HG02840 (cell line): Measurements from ENCODE around the gene TYK2.
"Not testable (repeated sequence)": the region's sequence is repeated elsewhere in the genome, so short reads cannot be mapped to it uniquely, and the experiment has no call there.

Experiments used
- ATAC-seq: cut with Tn5 transposase; IDR thresholded peaks from one replicate; pipeline ENCODE4 v1.9.1; 2021; ENCODE audit warnings: mild to moderate bottlenecking, moderate library complexity, moderate number of reproducible peaks; ENCODE audit not compliant: unreplicated experiment, low FRiP score

The TYK2 gene

GRCh38 chr19:10378124-10378523, 2.2 kb downstream of the TYK2 start:
- no peak for ATAC-seq

GRCh38 chr19:10377140-10377640, 3.2 kb downstream of the TYK2 start:
- not testable (repeated sequence) for ATAC-seq

DNA sequence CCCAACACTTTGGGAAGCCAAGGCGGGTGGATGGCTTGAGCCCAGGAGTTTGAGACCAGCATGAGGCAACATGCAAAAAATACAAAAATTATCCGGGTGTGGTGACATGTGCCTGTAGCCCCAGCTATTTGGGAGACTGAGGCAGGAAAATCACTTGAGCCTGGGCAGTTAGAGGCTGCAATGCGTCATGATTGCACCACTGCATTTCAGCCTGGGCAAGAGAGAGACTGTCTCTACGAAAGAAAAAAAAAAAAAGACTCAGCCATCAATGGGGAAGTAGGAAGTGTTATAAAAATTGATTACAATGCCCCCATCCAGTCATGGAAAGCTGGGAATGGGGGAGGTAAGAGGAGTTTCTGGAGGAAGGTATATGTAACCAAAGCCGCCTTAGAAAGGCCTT, 5.4 kb downstream of the TYK2 start:
- ATAC-seq: no peak

DNA sequence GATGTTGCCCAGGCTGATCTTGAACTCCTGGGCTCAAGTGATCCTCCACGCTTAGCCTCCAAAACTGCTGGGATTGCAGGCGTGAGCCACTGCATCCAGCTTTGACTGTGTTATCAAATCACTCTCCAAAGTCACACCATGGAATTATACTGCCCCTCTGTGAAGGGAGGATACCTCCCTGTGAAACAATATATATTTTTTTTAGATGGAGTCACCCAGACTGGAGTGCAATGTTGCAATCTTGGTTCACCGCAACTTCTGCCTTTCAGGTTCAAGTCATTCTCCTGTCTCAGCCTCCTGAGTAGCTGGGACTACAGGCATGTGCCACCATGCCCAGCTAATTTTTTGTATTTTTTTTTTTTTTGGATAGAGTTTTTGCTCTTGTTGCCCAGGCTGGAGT, 7.7 kb downstream of the TYK2 start:
- ATAC-seq: no peak

DNA sequence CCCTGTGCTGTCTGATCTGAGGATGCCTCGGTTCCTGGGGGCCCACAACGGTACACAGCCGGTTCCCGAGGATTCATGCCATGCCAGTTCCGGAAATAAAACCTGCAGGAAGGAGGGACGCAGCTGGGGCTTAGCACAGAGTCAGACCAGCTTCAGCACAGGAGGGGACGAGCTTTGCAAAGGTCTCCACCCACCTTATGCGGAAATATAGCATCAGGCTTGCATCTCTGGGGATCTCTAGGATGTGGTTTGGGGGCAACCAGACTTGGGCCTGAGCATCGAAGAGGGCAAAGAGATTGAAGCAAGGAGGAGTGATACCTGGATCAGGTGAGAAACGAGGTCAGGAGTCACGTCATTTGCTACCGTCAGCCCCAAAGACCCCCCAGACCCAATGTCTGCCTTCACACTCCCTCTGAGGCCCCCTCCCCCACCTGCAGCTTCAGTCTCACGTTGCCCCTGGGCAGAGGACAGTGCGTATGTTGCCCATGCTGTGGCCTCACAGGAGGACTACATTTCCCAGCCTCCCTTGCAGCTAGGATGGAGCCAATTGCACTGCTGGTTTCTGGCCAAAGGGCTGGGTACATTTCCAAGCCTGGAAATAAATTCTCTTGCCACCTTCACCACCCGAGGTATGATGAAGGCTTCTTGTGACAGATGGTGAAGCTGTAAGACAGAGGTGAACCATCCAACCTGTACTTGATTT, 12.1 kb downstream of the TYK2 start:
- ATAC-seq: no peak

DNA sequence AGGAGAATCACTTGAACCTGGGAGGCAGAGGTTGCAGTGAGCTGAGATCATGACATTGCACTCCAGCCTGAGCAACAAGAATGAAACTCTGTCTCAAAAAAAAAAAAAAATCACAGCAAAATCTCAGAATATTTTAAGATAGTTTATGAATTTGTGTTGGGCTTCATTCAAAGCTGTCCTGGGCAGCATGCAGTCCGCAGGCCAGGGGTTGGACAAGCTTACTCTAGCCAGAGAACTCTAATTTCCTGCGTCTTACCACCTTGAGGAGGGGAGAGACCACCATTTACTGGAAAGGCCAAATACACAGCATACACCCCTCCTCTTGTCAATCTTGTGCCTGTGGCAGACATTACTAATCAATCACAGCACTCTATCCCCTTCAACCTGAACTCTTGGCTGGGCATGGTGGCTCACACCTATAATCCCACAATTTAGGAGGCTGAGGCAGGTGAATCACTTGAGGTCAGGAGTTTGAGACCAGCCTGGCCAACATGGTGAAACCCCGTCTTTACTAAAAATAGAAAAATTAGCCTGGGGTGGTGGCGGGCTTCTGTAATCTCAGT, 13.3 kb downstream of the TYK2 start:
- ATAC-seq: not testable (repeated sequence)

- no peak for ATAC-seq
Measured at GRCh38 chr19:10365518-10365917, 14.9 kb downstream of the TYK2 start.

DNA sequence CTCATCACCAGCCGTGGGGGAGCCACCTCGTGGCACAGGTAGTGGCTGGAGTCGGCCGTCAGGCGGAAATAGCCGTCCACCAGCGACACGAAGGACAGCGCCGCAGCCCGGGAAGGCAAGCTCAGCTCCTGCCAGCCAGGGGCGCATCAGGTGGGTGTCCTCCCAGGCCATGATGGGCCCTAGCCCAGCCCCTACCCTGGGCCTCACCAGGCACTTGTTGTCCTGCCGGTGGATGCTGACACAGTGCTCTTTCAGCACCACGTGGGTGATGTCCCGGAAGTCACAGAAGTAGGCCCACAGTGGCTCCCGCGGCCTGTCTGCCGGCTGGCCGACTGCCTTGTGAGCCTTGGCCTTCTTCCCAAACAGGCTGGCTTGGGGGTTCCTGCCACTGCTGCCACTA, 15.7 kb downstream of the TYK2 start:
- ATAC-seq: no peak

DNA sequence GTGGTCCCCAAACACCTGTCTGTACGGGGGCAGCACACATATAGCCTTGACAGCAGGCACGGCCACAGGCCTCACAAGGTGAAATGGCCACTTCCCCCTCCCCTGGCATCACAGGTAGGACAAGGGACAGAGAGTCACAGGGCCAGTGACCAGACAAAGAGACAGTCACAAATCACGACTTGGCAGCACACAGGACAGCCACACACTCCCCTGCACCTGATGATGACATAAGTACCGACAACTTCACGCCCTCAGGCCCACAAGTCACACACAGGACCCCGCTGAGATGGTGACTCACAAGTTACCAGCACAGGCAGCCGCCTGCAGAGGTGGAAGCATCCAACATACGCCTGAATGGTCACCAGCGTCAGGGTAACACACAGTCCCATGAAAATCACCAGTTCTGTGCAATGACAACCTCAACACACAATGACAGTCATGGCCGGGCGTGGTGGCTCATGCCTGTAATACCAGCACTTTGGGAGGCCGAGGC, 16.5 kb downstream of the TYK2 start:
- no peak for ATAC-seq

GRCh38 chr19:10362259-10362658, 18.1 kb downstream of the TYK2 start:
- no peak for ATAC-seq

GRCh38 chr19:10361569-10362011, 18.8 kb downstream of the TYK2 start:
- no peak for ATAC-seq

- no peak for ATAC-seq
Measured at GRCh38 chr19:10356431-10356830, 23.9 kb downstream of the TYK2 start.

DNA sequence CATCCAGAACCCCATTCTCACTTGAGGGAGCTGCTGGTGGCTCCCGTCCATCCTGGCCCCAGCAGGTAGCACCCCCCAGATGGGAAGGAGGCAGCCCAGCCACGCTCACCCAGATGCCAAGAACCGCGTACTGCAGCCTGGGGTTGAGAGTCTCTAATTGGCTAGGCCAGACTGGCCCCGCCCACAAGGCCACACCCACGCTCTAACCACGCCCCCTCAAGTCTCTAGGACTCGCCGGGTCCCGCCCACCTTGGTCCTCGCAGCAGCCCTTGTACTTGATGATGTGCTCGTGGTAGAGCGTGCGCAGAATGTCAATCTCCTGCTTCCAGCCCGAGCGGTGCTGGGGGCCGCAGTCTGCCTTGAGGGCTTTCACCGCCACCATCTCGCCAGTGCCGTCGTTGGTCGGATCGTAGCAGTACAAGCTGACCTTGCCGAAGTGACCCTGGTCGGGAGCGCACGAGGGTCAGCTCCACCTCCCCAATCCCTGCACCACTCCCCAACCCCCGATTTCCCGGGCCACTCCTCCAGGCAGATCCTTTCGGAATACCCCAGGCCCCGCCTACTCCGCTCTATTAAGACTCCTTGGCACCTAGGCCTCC, 26.5 kb downstream of the TYK2 start:
- no peak for ATAC-seq

GRCh38 chr19:10352764-10353671, 27.4 kb downstream of the TYK2 start:
- ATAC-seq: no peak

- no peak for ATAC-seq
Measured at GRCh38 chr19:10346509-10346908, 33.9 kb downstream of the TYK2 start.

DNA sequence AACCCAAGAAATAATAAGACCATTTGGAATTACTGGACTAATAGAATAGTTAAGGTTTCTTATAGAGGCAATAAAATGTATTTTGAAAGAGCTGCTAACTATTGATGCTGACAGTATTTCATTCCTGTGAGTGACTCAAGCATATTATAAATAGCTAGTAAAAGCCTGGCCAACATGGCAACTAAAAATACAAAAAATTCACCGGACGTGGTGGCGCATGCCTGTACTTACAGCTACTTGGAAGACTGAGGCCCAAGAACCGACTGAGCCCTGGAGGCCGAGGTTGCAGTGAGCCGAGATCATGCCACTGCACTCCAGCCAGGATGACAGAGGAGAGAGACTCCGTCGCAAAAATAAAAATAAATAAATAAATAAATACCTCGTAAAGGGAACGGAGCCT, 35.6 kb downstream of the TYK2 start:
- ATAC-seq: no peak

GRCh38 chr19:10343495-10343894, 36.9 kb downstream of the TYK2 start:
- ATAC-seq: no peak

GRCh38 chr19:10339977-10340376, 40.4 kb downstream of the TYK2 start:
- ATAC-seq: no peak

DNA sequence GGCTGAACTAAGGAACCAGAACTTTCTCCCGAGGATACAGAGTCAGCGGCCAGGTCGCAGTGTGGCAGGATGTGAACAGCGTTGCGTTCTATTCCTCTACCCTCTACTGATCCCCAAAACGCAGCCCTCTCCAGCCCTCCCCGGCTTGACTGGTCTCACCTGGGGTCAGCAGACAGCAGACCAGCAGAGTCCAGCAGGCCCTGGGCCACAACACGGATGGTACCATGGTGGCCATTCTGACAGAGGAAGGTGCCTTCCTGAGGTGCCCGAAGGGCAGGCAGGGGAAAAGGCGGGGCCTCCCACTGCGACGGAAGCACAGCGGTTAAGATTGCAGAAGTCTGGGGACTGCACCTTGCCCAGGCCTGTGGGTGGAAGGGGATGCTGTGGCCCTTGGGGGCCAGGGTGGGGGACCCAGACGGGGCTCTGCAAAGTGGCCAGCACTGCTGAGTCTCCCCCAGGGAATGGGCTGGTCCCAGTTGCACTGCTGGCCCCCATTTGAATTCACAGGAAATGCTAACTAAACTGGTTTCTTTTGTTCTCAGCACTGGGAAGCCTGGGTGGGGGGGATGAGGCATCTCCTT, 40.9 kb downstream of the TYK2 start, which contains the start of gene ICAM3:
Gene ICAM3 (minus strand): TSS at position 245 of the 581 bp plus-strand sequence. CDS start 10 bp downstream, at position 235.
- no peak for ATAC-seq

- ATAC-seq: no peak
Measured at GRCh38 chr19:10338940-10339339, 41.4 kb downstream of the TYK2 start.
